Measurements from ENCODE around the gene ZNF577.
"Not testable (repeated sequence)": the region's sequence is repeated elsewhere in the genome, so short reads cannot be mapped to it uniquely, and the experiment has no call there.

Gene ZNF577

GRCh38 chr19:51919606-51920005 lies 31.9 kb upstream of the ZNF577 start:
- peaks cover 58% of the 10 kb centered on the region; the same call in 1 of the 2 replicates for H3K9me3 ChIP-seq (ENCODE audit: insufficient read depth, low read depth, low read length)
- H3K4me3 ChIP-seq (ENCODE audit: low read length, poor library complexity, severe bottlenecking): no peak overlapping the region

GRCh38 chr19:51916167-51916566 lies 28.4 kb upstream of the ZNF577 start:
- Histone ChIP-seq H3K36me3 (ENCODE audit: insufficient read depth, low read length) (no peaks in the 10 kb centered on the region), H3K4me1 (ENCODE audit: insufficient read depth, low read length, poor library complexity, severe bottlenecking) (no peaks in the 10 kb centered on the region), H3K4me2 (ENCODE audit: low read depth, low read length, poor library complexity, severe bottlenecking) (no peak overlapping the region), H3F3A (ENCODE audit: low read depth) (no peaks in the 10 kb centered on the region), H2AFZ (ENCODE audit: low read length) (no peak overlapping the region), H4K20me1 (ENCODE audit: insufficient read depth, low read length, poor library complexity, severe bottlenecking) (no peaks in the 10 kb centered on the region), H3K79me2 (ENCODE audit: insufficient read depth, low read length) (no peaks in the 10 kb centered on the region), H3K9me2 (replicated peaks; ENCODE audit: low read depth, low read length) (no peaks in the 10 kb centered on the region), H3K9me3 (ENCODE audit: insufficient read depth, low read depth, low read length) (peaks cover 52% of the 10 kb centered on the region; the same call in 1 of the 2 replicates), H3K9ac (ENCODE audit: low read depth, low read length, poor library complexity, severe bottlenecking) (no peak overlapping the region), H3K4me3 (ENCODE audit: low read length, poor library complexity, severe bottlenecking) (no peak overlapping the region), H3K27me3 (ENCODE audit: insufficient read depth, low read length, poor library complexity, severe bottlenecking) (peaks cover 3% of the 10 kb centered on the region)
- TF ChIP-seq EZH2phosphoT487 (IDR thresholded peaks at IDR 0.05; ENCODE audit: borderline replicate concordance) (no peak), CTCF (conservative IDR thresholded peaks at IDR 0.05; ENCODE audit: low read length) (no peak)

More at GRCh38 chr19:51919606-51920005, 31.9 kb upstream of the ZNF577 start:
- H3K36me3 ChIP-seq (ENCODE audit: insufficient read depth, low read length): no peaks in the 10 kb centered on the region
- no peaks in the 10 kb centered on the region for H3K79me2 ChIP-seq (ENCODE audit: insufficient read depth, low read length)
- H2AFZ ChIP-seq (ENCODE audit: low read length): no peak overlapping the region
- no peaks in the 10 kb centered on the region for H3K4me1 ChIP-seq (ENCODE audit: insufficient read depth, low read length, poor library complexity, severe bottlenecking)
- no peaks in the 10 kb centered on the region for H3K9me2 ChIP-seq (replicated peaks; ENCODE audit: low read depth, low read length)
- TF ChIP-seq CTCF (conservative IDR thresholded peaks at IDR 0.05; ENCODE audit: low read length) (no peak), EZH2phosphoT487 (IDR thresholded peaks at IDR 0.05; ENCODE audit: borderline replicate concordance) (no peak)
- no peaks in the 10 kb centered on the region for H4K20me1 ChIP-seq (ENCODE audit: insufficient read depth, low read length, poor library complexity, severe bottlenecking)
- H3K4me2 ChIP-seq (ENCODE audit: low read depth, low read length, poor library complexity, severe bottlenecking): no peak overlapping the region
- no peaks in the 10 kb centered on the region for H3F3A ChIP-seq (ENCODE audit: low read depth)
- H3K9ac ChIP-seq (ENCODE audit: low read depth, low read length, poor library complexity, severe bottlenecking): no peak overlapping the region
- H3K27me3 ChIP-seq (ENCODE audit: insufficient read depth, low read length, poor library complexity, severe bottlenecking): no peaks in the 10 kb centered on the region

- Histone ChIP-seq H3K36me3 (ENCODE audit: insufficient read depth, low read length) (no peaks in the 10 kb centered on the region), H3K4me2 (ENCODE audit: low read depth, low read length, poor library complexity, severe bottlenecking) (no peak overlapping the region), H3K4me3 (ENCODE audit: low read length, poor library complexity, severe bottlenecking) (no peak overlapping the region), H4K20me1 (ENCODE audit: insufficient read depth, low read length, poor library complexity, severe bottlenecking) (no peaks in the 10 kb centered on the region), H3F3A (ENCODE audit: low read depth) (no peaks in the 10 kb centered on the region), H3K9me3 (ENCODE audit: insufficient read depth, low read depth, low read length) (peaks cover 47% of the 10 kb centered on the region; the same call in 1 of the 2 replicates), H3K9me2 (replicated peaks; ENCODE audit: low read depth, low read length) (no peaks in the 10 kb centered on the region), H3K4me1 (ENCODE audit: insufficient read depth, low read length, poor library complexity, severe bottlenecking) (no peaks in the 10 kb centered on the region), H2AFZ (ENCODE audit: low read length) (no peak overlapping the region), H3K9ac (ENCODE audit: low read depth, low read length, poor library complexity, severe bottlenecking) (no peak overlapping the region), H3K79me2 (ENCODE audit: insufficient read depth, low read length) (no peaks in the 10 kb centered on the region), H3K27me3 (ENCODE audit: insufficient read depth, low read length, poor library complexity, severe bottlenecking) (peaks cover 3% of the 10 kb centered on the region)
- no peak for TF ChIP-seq EZH2phosphoT487 (IDR thresholded peaks at IDR 0.05; ENCODE audit: borderline replicate concordance)
- TF ChIP-seq CTCF (conservative IDR thresholded peaks at IDR 0.05; ENCODE audit: low read length): no peak
Observed at GRCh38 chr19:51915324-51915867, 27.6 kb upstream of the ZNF577 start.

- H3K4me1 ChIP-seq (ENCODE audit: insufficient read depth, low read length, poor library complexity, severe bottlenecking); H3K9ac ChIP-seq (ENCODE audit: low read depth, low read length, poor library complexity, severe bottlenecking); H4K20me1 ChIP-seq (ENCODE audit: insufficient read depth, low read length, poor library complexity, severe bottlenecking); H3K9me3 ChIP-seq (ENCODE audit: insufficient read depth, low read depth, low read length); H3K4me2 ChIP-seq (ENCODE audit: low read depth, low read length, poor library complexity, severe bottlenecking); H3K36me3 ChIP-seq (ENCODE audit: insufficient read depth, low read length); H3F3A ChIP-seq (ENCODE audit: low read depth); H2AFZ ChIP-seq (ENCODE audit: low read length); H3K4me3 ChIP-seq (ENCODE audit: low read length, poor library complexity, severe bottlenecking); H3K27me3 ChIP-seq (ENCODE audit: insufficient read depth, low read length, poor library complexity, severe bottlenecking); H3K9me2 ChIP-seq (replicated peaks; ENCODE audit: low read depth, low read length): not testable (repeated sequence)
- H3K79me2 ChIP-seq (ENCODE audit: insufficient read depth, low read length): peaks cover 19% of the 10 kb centered on the region
Observed at GRCh38 chr19:51907981-51908380, 20.2 kb upstream of the ZNF577 start.

- not testable (repeated sequence) for H3K9me2 ChIP-seq (replicated peaks; ENCODE audit: low read depth, low read length); H3F3A ChIP-seq (ENCODE audit: low read depth); H3K4me2 ChIP-seq (ENCODE audit: low read depth, low read length, poor library complexity, severe bottlenecking); H3K9ac ChIP-seq (ENCODE audit: low read depth, low read length, poor library complexity, severe bottlenecking); H3K9me3 ChIP-seq (ENCODE audit: insufficient read depth, low read depth, low read length); H3K27me3 ChIP-seq (ENCODE audit: insufficient read depth, low read length, poor library complexity, severe bottlenecking); H3K36me3 ChIP-seq (ENCODE audit: insufficient read depth, low read length); H3K4me3 ChIP-seq (ENCODE audit: low read length, poor library complexity, severe bottlenecking); H2AFZ ChIP-seq (ENCODE audit: low read length); H4K20me1 ChIP-seq (ENCODE audit: insufficient read depth, low read length, poor library complexity, severe bottlenecking)
- Histone ChIP-seq H3K4me1 (ENCODE audit: insufficient read depth, low read length, poor library complexity, severe bottlenecking) (peaks cover 16% of the 10 kb centered on the region), H3K79me2 (ENCODE audit: insufficient read depth, low read length) (peaks cover 37% of the 10 kb centered on the region)
Observed at GRCh38 chr19:51906108-51906507, 18.4 kb upstream of the ZNF577 start.
